GM21717 (cell line): ENCODE data around the gene CTNNA1.
"Not testable (repeated sequence)": the region's sequence is repeated elsewhere in the genome, so short reads cannot be mapped to it uniquely, and the experiment has no call there.

ENCODE experiments used
- ATAC-seq: cut with Tn5 transposase; IDR thresholded peaks from one replicate; pipeline ENCODE4 v1.9.1; 2021; ENCODE audit warnings: mild to moderate bottlenecking, moderate library complexity; ENCODE audit not compliant: unreplicated experiment

The CTNNA1 gene, protein sequence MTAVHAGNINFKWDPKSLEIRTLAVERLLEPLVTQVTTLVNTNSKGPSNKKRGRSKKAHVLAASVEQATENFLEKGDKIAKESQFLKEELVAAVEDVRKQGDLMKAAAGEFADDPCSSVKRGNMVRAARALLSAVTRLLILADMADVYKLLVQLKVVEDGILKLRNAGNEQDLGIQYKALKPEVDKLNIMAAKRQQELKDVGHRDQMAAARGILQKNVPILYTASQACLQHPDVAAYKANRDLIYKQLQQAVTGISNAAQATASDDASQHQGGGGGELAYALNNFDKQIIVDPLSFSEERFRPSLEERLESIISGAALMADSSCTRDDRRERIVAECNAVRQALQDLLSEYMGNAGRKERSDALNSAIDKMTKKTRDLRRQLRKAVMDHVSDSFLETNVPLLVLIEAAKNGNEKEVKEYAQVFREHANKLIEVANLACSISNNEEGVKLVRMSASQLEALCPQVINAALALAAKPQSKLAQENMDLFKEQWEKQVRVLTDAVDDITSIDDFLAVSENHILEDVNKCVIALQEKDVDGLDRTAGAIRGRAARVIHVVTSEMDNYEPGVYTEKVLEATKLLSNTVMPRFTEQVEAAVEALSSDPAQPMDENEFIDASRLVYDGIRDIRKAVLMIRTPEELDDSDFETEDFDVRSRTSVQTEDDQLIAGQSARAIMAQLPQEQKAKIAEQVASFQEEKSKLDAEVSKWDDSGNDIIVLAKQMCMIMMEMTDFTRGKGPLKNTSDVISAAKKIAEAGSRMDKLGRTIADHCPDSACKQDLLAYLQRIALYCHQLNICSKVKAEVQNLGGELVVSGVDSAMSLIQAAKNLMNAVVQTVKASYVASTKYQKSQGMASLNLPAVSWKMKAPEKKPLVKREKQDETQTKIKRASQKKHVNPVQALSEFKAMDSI

GRCh38 chr5:138752951-138753793 is at the start of gene CTNNA1:
Gene CTNNA1 (plus strand): TSS chr5:138753425. CDS start chr5:138781925, 28,500 bp downstream.
- no peak for ATAC-seq

GRCh38 chr5:138703777-138704176 is 49.4 kb upstream of the CTNNA1 start:
- not testable (repeated sequence) for ATAC-seq

- ATAC-seq: no peak
Measured at GRCh38 chr5:138705007-138705406, 48.2 kb upstream of the CTNNA1 start.

GRCh38 chr5:138705567-138705966 is 47.7 kb upstream of the CTNNA1 start:
- no peak for ATAC-seq

GRCh38 chr5:138706655-138707480 is 46.4 kb upstream of the CTNNA1 start:
- ATAC-seq: no peak

DNA sequence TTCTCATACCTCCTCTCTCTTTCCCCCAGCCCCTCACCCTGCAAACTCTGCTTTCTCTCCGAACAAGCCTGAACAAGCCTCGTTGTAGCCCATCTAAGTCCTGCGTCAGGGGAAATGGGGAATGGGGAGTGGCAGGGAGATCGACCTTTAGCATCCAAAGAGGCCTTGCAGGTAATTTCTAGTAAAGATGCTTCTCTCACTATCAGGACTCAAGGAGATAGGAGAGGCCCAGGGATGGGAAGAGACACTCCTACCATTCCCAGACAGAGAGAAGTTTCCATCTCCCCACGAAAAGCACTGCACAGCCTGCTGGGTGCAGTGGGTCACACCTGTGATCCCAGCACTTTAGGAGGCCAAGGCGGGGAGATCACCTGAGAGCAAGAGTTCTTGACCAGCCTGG is 44.4 kb upstream of the CTNNA1 start:
- ATAC-seq: no peak

DNA sequence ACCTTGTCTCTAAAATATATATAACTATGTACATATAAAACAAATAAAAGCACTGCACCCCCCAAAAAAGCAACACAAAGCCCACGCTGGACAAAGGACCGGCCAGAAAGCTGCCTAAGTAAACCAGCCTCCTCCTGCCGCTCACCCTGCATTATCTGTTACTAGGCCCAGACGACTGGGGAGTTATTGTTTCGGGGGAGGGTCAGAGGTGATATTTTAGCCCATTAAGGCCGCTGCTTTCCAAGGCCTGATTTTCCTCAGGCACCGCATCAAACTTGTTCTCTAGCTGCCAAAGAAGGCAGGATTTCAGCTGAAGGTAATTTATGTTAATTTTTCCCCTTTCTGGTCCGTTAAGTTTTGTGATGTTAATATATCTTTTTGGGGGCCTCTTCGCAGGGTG is 44.0 kb upstream of the CTNNA1 start:
- ATAC-seq: no peak

- no peak for ATAC-seq
Measured at GRCh38 chr5:138711087-138711486, 42.1 kb upstream of the CTNNA1 start.

GRCh38 chr5:138711811-138712210 is 41.4 kb upstream of the CTNNA1 start:
- ATAC-seq: no peak

DNA sequence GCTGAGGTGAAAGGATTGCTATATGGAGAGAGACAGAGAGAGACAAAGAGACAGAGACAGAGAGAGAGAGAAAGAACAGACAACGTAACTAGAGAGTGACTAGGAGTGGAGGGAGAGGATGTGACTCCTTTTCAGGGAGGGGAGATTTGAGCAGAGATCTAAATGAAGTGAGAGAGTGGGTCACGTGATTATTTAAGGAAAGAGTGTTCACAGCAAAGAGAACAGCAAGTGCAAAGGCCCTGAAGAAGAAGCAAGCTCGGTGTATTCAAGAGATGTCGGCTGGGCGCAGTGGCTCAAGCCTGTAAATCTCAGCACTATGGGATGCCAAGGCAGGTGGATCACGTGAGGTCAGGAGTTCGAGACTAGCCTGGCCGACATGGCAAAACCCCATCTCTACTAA is 40.9 kb upstream of the CTNNA1 start:
- no peak for ATAC-seq

DNA sequence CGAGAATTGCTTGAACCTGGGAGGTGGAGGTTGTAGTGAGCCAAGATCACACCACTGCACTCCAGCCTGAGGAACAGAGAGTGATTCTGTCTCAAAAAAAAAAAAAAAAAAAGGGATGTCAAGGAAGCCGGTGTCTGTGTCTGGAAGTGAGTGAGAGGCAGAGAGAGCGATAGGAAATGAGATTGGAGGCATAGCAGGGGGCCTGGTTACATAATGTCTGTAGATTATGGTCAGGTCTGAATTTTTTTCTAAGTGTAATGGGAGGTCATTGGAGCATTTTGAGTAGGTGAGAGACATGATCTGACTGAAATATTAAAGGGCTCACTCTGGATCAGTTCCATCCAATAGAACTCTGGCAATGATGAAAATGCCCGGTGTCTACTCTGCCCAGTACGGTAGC is 40.4 kb upstream of the CTNNA1 start:
- no peak for ATAC-seq

DNA sequence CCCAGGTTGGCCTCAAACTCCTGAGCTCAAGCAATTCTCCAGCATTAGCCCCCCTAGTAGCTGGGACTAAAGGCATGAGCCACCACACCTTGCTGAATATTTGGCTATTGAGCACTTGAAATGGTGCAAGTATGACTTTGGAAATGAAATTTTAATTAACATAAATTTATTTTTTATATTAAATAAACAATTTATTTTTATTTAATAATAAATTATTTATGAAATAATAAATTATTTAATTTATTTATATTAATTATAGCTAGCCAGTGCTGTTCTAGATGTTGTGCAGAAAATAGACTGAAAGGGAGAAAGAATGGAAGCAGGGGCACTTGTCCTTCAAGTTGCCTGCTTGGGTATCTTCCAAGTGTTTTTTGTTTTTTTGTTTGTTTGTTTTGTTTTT is 40.0 kb upstream of the CTNNA1 start:
- ATAC-seq: no peak

- ATAC-seq: no peak
Measured at GRCh38 chr5:138714694-138715093, 38.5 kb upstream of the CTNNA1 start.

DNA sequence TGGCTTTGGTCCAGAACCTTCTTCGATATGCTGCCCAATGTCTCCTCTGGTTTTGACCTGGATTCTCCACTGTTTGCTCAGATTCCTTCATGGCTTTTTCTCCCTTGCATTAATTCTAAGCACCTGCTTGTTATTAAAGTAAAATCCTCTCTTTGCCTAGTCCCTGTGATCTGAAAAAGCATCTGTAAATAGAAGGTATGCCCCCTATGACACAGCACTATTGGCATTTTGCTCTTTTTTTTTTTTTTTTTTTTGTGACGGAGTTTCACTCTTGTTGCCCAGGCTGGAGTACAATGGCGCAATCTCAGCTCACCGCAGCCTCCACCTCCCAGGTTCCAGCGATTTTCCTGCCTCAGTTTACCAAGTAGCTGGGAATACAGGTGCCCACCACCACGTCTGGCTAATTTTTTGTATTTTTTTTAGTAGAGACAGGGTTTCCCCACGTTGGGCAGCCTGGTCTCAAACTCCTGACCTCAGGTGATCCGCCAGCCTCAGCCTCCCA is 37.2 kb upstream of the CTNNA1 start:
- ATAC-seq: not testable (repeated sequence)

DNA sequence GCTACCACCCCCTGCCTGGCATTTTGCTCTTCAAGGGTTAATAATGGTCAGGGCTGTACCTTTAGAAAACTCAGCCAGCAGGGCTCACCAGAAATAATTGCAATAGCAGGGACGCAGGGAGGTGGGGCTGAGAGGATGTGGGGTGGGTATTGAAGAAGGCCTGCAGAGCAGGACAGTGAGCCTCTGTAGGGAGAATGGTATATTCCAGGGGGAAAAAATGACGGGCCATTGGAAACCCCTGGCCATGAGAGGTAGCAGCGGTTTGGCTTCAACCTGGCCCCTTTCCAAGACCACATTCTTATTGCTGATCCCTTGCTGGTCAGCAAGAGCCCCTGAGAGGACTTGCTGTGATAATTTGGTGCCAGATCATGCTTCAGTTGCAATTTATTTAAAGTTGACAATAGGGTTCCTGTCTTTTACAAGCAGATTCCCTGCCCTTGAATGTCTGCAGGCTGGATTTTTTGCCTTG is 36.7 kb upstream of the CTNNA1 start:
- ATAC-seq: no peak

DNA sequence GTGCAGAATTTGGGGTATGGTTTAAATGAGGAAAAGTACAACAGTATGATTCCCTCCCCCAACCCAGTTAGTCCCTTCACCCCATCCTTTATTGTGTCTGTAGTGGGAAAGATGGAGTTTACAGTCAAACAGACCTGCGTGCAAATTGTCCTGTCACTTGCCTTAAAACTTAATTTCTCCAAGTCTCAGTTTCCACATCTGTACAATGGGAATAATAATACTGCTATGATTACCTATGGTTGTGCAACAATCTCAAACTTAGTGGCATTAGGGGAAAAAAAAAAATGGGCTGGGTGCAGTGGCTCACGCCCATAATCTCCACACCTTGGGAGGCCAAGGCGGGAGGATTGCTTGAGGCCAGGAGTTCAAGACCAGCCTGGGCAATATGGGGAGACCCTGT is 35.8 kb upstream of the CTNNA1 start:
- no peak for ATAC-seq

- ATAC-seq: no peak
Measured at GRCh38 chr5:138719811-138720210, 33.4 kb upstream of the CTNNA1 start.

DNA sequence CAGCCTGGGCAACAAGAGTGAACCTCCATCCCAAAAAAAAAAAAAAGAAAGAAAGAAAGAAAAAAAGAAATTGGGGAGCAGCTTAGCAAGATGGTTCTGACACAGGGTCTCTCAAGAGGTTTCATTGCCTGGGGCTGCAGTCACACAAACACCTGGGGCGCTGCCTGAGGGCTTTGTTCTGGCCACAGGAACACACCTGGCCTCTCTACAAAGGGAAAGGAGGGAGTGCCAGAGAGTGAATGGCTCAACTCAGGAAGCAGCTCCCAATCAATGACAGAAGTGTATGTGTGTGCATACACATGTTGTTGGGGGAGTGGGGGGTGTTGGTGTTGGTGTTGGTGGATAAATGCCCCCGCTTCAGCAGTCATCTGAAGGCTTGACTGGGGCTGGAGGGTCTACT is 32.4 kb upstream of the CTNNA1 start:
- no peak for ATAC-seq

DNA sequence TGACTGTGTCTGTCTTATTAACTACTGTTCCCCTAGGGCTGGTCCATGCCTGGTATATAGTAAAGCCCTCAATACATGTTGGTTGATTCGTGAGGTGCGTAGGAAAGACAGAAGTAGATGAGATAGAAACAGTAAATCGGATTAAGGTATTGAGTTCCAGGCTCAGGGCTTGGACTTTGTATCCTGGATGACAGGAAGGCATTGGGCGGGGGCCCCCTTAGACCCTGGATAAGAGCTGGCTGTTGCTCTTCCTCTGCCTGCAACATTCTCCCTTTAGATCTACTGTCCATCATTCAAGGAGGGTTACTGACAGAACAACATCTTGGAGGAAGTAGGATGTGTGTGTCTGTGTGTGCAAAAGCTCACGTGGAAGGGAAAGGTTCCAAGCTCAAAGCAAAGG is 31.2 kb upstream of the CTNNA1 start:
- no peak for ATAC-seq
